Stimulated activated CD8-positive, alpha-beta memory T cell treated with anti-CD3 and anti-CD28 coated beads, Interleukin-15, amount 100 ng/mL, for 48 hours (primary cell): Measurements from ENCODE around the gene USP54.
"Not testable (repeated sequence)": the region's sequence is repeated elsewhere in the genome, so short reads cannot be mapped to it uniquely, and the experiment has no call there.

ENCODE experiments used
- DNase-seq, 2 donors: peaks; one replicate each; pipeline ENCODE4 v3.0.0-alpha.2; 2020; ENCODE audit warnings: low read depth in 2 of 2

USP54 gene

DNA sequence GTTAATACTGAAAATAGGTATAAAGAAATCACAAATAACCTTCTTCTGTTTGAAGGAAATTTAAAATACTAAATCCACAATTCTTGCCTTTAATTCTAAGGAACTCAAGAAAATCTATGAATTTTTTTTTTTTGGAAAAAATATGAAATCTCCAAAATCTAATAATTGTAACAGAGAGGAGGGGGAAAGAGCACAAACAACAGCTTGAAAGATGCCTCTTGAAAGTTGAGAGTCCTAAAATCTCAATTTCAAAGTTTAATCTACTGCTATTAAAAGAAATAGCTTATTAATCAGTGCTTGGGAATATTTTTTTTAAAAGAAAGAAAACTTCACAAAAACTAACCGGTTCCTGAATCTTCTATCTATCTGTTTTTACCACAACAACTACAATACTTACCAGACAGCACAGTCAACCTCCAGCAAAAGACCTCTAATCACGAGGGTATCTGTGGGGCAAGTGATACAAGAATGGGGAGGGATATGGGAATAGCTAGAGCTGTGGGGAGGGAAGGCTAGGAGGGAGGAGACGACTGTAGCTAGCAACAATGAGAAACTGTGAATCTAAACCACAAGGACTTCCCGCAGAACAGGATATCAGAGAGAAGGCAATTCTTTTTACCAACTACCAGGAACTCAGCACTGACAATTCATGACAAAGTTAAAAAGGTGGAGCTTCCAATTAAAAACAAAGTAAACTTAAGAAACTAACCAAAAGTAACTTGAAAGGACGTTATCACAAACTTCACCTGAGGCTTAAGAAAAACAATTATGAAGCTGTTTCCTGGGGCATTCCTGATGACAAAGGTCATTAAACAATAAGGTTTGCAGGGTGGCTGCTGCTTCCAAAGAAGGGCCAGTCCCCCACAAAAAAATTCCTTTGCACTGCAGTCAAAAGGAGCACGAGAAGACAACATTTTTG lies at the start of gene USP54:
USP54 (minus strand) TSS at position 462 of the 919 bp plus-strand sequence. CDS start 15,684 bp downstream, outside the sequence.
- DNase-seq, result no peak

DNA sequence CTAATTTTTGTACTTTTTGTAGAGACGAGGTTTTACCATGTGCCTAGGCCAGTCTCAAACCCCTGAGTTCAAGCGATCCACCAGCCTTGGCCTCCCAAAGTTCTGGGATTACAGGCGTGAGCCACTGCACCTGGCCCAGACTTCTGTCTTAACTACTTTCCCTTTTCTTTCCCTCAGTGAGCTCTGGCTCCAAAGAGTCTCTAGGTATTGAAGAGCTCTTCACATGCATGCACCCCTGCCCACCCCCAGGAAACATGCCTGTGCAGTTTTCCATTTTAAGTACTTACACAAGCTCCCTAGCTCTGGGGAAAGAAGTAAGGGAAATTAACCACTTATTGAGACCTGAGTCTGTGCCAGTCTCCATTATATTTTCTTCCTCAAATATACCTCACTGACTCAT lies 48.1 kb upstream of the USP54 start:
- no peak for DNase-seq

DNA sequence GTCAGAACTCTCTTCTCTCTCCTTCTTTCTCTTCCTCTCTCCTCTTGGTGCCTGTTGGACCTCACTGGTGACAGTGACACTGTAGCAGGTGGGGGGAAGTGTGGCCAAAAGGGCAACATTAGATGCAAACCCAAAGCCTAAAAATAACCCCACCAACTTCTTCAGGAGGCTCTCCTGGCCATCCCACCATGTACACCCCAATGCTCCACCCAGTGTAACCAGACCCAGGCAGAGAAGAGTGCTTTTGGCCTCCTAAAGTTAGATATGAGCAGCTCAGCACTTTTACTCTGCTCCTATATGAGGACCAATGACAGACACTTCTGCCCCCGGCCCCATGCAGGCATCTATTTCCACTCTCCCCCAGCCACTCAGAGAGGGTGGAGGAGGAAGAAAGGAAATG lies 44.6 kb upstream of the USP54 start:
- DNase-seq, result no peak

DNA sequence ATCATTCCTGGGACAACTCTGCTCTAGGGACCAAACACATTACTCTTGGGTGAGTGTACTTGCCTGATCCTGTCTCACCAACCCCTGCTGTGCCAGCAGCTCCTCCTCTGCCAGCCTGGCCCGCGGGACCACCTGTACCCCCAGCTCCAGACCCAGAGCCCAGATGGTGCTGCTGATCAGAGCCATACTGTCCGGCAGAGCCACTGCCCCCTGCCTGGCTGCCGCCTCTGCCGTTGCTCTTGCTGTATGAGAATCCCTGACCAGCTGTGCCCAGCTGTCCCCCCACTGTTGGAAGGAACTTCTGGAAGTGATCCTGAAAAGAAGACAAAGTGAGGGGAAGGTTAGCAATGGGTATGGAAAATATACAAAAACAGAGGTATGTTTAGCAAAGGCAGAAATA lies 43.3 kb upstream of the USP54 start:
- no peak for DNase-seq

- no peak for DNase-seq
These were observed 38.0 kb upstream of the USP54 start for GRCh38 chr10:73629165-73629564.

DNA sequence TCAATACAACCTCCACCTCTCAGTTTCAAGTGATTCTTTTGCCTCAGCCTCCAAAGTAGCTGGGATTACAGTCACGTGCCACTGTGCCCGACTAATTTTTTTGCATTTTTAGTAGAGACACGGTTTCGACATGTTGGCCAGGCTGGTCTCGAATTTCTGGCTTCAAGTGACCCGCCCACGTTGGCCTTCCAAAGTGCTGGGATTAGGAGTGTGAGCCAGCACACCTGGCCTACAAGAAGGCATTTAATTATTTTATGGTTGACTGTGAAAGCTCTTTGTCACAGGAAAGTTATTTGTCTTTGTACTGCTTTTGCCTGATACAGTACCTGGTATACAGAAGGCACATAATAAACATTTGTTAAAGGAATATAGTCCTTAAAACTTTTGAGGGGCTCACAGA lies 37.3 kb upstream of the USP54 start:
- DNase-seq, result no peak

GRCh38 chr10:73627300-73627699 lies 36.2 kb upstream of the USP54 start:
- no peak for DNase-seq

DNA sequence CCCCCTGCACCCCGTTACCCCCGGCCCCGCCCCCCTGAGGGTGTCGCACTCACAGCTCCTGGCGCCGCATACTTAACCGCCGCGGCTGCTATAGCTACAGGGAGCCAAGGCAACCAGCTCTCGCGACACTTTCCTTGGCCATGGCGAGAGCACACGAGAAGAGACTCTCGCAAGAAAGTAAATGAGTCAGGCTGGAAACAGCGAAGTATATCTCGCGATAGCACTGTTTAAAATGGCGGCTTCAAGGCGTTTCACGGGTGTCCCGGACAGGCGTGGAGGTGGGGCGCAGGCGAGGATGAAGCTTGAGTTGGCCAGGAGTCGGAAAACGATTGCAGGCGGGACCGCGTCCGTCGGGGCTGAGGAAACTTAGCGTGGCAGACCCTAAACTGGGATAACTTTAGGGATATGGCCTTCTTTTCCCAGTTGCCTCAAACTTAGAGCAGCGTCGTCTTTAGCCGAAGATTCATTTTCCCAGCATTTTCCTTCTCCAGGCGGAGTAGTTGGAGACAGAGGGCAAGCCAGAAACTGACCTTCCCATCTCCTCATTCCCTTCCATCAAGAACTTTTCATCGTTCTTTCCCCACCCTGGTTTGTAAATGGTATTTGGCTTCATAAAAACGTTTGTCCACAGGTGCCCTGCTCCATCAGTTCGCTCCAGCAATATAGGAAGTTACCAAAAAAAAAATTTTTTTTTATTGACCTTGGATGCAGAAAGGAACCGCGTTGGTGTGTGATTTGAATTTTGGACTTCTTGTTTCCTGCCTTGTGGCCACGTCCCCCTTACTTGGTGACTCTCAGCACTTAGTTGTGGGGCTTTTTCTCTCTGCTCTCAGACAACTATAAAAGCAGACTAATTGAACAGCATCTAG lies 35.0 kb upstream of the USP54 start:
- DNase-seq, result peak; percentile 86 to 87

DNA sequence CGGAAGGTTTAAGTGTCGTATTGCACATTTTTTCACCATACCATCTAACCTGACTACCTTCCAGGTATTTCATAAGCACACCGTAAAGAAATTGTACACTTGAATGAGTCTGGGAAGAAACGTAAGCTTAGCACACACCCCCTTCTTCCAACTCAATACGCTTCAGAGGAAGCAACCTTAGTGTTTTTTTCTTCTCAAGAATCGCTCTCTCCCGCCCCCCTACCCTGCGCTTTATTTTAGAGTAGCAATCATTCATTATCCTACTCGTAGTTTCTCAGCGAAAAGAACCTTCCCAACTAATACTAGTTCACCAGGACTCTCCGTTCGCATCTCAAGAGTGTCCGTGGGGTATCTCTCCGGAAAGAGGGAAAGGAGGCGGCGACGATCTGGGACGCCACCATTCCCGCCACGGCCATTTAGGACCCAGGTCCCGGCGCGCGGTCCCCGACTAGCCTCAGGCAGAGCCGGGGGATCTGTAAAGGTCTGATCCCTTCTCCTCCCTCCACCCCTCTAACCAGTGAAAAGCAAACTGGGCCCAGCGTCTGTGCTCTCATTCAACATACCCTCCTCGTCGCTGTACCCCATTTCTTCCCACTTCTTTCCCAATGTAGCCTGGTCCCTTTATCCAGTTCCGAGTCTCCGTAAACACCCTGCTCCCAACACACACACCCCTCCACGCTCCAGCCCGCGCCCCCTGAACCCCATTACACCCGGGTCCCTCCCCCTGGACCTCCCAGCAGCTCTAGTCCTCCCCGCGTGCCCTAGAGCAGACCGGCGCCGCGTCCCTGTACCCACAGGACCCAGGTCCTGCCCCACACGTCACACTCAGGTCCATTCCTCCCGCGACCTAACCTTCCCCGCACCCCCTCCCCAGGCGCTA lies 34.1 kb upstream of the USP54 start:
- DNase-seq, result no peak

- DNase-seq, result no peak
These were observed 31.9 kb upstream of the USP54 start for GRCh38 chr10:73623056-73623455.

- DNase-seq, result not testable (repeated sequence)
These were observed 29.8 kb upstream of the USP54 start for GRCh38 chr10:73620974-73621373.

DNA sequence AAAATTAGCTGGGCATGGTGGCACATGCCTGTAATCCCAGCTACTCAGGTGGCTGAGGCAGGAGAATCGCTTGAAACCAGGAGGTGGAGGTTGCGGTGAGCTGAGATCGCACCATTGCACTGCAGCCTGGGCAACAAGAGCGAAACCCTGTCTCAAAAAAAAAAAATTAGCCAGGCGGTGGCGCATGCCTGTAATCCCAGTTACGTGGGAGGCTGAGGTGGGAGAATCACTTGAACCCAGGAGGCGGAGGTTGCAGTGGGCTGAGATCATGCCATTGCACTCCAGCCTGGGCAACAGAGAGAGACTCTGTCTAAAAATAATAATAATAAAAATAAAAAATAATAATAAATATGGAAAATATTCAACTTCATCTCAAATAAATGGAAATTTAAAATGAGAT lies 26.0 kb upstream of the USP54 start:
- DNase-seq, result not testable (repeated sequence)

DNA sequence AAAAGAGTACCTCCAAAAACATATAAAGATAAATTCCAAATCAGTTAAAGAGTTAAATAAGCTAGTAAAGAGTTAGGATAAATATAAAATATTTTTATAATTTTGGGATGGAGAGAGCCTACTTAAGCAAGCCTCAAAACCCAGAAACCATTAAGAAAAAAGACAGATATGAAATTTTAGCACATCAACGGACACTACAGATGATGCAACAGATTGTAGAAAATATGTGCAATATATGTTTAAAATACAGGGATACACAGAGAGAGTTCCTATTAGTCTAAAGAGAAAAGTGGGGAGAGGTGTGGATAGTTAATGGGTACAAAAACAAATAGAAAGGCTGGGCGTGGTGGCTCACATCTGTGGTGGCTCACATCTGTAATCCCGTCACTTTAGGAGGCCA lies 23.6 kb upstream of the USP54 start:
- DNase-seq, result no peak

GRCh38 chr10:73609116-73609515 lies 18.0 kb upstream of the USP54 start:
- no peak for DNase-seq

DNA sequence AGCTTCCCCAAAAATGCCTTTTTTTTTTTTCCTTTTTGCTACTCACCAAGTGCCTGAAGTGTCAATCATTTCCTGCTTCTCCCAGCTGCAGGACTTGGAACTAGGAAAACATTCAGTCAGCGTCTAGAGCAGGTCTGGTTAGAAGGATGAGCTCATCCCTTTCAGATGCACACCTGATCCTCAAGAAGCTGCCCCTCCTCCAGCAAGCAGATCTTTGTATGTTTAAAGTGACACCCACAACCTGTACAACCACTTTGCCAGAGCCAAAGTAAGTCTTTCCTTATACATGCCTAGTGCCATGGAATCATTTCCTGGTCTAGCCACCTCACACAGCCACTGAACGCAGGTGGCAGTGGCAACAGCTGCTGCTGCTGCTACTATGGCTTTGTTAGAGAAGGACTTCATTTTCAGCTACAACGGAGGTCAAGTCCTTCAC lies 10.4 kb upstream of the USP54 start:
- no peak for DNase-seq

GRCh38 chr10:73597346-73597745 lies 6.2 kb upstream of the USP54 start:
- DNase-seq, result no peak

DNA sequence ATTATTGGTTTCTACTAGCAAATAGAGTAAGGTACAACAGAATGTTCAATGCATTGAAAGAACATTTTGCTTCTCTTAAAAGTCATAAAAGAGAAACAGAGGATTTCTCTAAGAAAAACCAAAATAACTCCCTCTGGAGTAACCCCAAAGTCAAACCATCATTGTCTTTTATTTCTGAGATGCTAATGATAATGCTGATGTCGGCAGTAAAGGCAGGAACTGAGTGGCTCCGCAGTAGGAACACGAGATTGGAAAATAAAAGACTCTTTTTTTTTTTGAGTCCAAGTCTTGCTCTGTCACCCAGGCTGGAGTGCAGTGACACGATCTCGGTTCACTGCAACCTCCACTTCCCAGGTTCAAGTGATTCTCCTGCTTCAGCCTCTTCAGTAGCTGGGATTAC lies 2.7 kb upstream of the USP54 start:
- no peak for DNase-seq

DNA sequence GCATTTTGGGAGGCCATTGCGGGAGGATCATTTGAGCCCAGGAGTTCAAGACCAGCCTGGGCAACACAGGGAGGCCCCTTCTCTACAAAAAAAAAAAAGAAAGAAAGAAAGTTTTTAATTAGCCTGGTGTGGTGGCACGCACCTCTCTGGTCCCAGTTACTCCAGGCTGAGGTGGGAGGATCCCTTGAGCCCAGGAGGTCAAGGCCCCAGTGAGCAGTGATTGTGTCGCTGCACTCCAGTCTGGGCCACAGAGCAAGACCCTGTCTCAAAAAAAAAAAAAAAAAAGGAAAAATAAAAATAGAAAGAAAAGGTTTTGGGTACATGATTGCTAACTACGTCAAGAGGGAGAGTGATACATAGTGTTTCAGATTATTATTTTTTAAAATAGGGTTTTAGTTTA lies 2.0 kb upstream of the USP54 start:
- DNase-seq, result no peak

GRCh38 chr10:73591935-73592699 lies 975 bp upstream of the USP54 start:
- no peak for DNase-seq

DNA sequence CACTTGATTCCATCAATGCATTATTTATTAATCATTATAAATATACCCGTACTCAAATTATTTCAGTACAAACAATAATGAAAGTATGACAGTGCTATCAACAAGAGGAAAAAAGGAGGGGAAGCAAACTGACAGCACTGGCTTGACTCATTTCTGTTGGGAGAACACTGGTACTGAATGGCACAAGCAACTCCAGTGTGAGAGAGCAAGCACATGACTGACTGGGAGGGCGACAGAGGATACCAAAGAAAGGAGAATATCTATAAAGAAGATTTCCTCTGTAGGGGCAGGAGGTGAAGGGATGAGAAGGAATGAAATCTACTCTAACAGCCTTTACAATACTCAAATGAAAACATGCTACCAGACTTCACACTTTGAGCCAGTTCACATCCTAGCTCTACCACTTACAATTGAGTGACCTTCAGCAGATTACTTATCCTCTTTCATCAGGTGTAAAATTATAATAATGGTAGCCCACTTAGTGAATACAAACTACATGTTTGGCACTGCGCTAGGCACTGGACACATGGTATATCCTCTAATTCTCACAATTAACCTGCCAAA lies 1.5 kb downstream of the USP54 start:
- DNase-seq, result no peak

DNA sequence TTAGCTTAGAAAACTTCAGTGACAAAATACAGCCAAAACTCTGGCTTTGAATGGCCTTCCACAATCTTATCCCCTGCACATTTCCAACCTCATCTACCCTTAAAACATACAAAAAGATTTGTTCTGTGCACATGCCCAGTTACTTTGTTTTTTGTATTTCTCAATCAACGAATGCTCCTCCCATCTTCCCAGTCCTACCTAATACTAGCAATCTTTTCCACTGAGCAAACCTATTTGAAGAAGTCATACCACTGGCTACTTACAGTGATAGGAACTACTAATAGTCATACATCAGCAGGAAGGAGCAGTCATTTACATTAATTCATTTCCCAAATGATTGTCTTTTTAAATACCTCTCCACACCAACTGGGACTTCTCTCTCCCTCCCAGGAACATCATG lies 2.5 kb downstream of the USP54 start:
- no peak for DNase-seq
